Lung (tissue), 12 donors: ENCODE results near the gene KCP. TPM values are rescaled to one million over a fixed set of nuclear protein-coding genes. Genes with fewer than 3 reads are reported as not detected.

Experiments used
- ATAC-seq: fragments of 200-7000 bp; cut with Tn5 transposase; one replicate; pipeline ENCODE4 v1.9.1; 2020; ENCODE audit warnings: moderate number of reproducible peaks; ENCODE audit not compliant: insufficient read depth, low FRiP score
- DNase-seq, 3 donors: peaks; one replicate each; pipeline ENCODE4 v3.0.0-alpha.2; 2013 to 2017
- H3K27ac ChIP-seq, 2 donors: one replicate each; pipeline ENCODE4 v1.5.1; 2013; ENCODE audit warnings: mild to moderate bottlenecking in 2 of 2, moderate library complexity in 2 of 2, control low read depth in 1 of 2, inconsistent platforms in 1 of 2, low read depth in 1 of 2, low read length in 1 of 2
- H3K27me3 ChIP-seq, 3 donors: one replicate each; pipeline ENCODE4 v1.5.1; 2013; ENCODE audit warnings: low read length in 2 of 3; ENCODE audit not compliant: control insufficient read depth in 3 of 3, insufficient read depth in 3 of 3
- H3K36me3 ChIP-seq, 4 donors: one replicate each; pipeline ENCODE4 v1.5.1; 2013; ENCODE audit warnings: low read length in 4 of 4, mild to moderate bottlenecking in 1 of 4, moderate library complexity in 1 of 4; ENCODE audit not compliant: control insufficient read depth in 4 of 4, insufficient read depth in 4 of 4
- H3K4me1 ChIP-seq, 5 donors: one replicate each; pipeline ENCODE4 v1.5.1; 2013; ENCODE audit warnings: low read length in 5 of 5, mild to moderate bottlenecking in 2 of 5, moderate library complexity in 1 of 5; ENCODE audit not compliant: control insufficient read depth in 5 of 5, insufficient read depth in 5 of 5
- H3K4me3 ChIP-seq: one replicate; pipeline ENCODE4 v1.5.1; 2013; ENCODE audit warnings: mild to moderate bottlenecking, control low read depth, moderate library complexity
- H3K9ac ChIP-seq, 2 donors: one replicate each; pipeline ENCODE4 v1.5.1; 2013; ENCODE audit warnings: low read length in 2 of 2, control low read depth in 1 of 2; ENCODE audit not compliant: insufficient read depth in 1 of 2
- H3K9me3 ChIP-seq, 4 donors: one replicate each; pipeline ENCODE4 v1.5.1; 2013; ENCODE audit warnings: low read length in 3 of 4, mild to moderate bottlenecking in 1 of 4, moderate library complexity in 1 of 4; ENCODE audit not compliant: control insufficient read depth in 4 of 4, insufficient read depth in 3 of 4
- CTCF ChIP-seq: IDR thresholded peaks from 2 replicates; pipeline ENCODE4 v1.5.1; 2012; ENCODE audit warnings: mild to moderate bottlenecking; ENCODE audit errors: control extremely low read depth, extremely low read depth
- WGBS, 2 donors: extraction: QIAGEN DNeasy Blood & Tissue Kit; methylation state at CpG; one replicate each; pipeline ENCODE4 v1.1.7; 2013; 5-methylcytosine and 5-hydroxymethylcytosine counted together
- polyA plus RNA-seq, 2 donors: library from polyadenylated mRNA; stranded (reverse); fragments of 200-250 nt; gene quantifications; one replicate each; pipeline ENCODE4 v1.2.1, GENCODE V29; 2013
- total RNA-seq, 2 donors: library from RNA; depleted of rRNA in 1 of 2; stranded (reverse); fragments of >200 nt in 1 of 2; gene quantifications; one replicate each; pipeline ENCODE4 v1.2.1, GENCODE V29; 2014 to 2021
- donor health status: control.
- donor health status: control.
- donor health status: Bipolar disorder and iron deficiency.
- donor health status: healthy.
- donor health status: DM: yes; HTN: yes; CAD: no.

Gene KCP
- total and polyA plus RNA-seq, 4 donors: 0.22 to 3.9 (median 0.56) TPM

DNA sequence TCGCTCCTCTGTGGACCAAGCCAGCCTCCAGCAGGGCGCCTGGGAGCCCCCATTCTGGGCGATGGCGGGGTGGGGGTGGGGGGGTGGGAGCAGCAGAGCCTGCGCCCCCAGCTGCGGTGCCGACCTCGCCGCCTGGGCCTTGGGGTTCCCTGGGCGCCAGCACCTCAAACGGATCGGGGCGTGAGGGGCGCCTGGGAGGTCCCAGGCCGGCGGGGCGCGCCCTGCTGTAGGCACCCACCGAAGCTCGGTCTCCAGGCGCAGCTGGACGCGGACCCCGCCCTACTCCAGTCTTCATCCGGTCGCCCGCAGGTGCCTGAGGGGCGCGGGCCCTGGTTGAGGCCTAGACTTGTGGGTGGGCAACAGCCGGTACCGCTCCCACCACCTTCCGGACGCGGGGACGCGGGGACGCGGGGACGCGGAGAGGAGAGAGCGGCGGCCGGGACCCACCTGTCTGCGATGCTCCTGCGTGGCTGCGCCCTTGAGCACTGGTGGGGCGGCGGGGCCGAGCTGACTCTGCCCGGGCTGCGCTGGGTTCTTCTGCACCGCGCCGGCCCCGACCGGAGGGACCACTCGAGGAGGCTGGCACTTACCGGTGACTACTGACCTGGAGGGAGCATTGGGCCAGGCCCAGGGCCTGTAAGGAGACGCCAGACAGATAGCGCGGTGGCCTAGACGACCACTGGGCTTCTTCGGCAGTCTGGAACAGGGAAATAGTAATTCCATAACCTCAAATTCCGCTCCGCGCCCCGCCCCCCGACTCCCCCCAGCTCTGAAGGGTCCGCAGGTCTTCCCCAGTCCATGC is 5.5 kb upstream of the KCP start:
- peaks cover 0 to 14% (median 0%) of the 10 kb centered on the region in 4 donors for H3K9me3 ChIP-seq
- no peak for TF ChIP-seq CTCF
- peaks cover 5 to 41% (median 27%) of the 10 kb centered on the region in 3 donors for H3K27me3 ChIP-seq
- ATAC-seq (no peak), DNase-seq (no peak)
- H3K36me3 ChIP-seq: no peaks in the 10 kb centered on the region
- H3K9ac ChIP-seq: no peak overlapping the region
- H3K27ac ChIP-seq: no peak overlapping the region
- H3K4me1 ChIP-seq: peaks cover 0 to 18% (median under 1%) of the 10 kb centered on the region in 5 donors
- no peak overlapping the region for H3K4me3 ChIP-seq
- WGBS, 2 donors: 24 to 31% methylated on average over 59 to 69 of the region's 69 CpGs

GRCh38 chr7:128915271-128915819 is 4.8 kb upstream of the KCP start:
- Histone ChIP-seq H3K9ac (no peak overlapping the region), H3K27me3 (peaks cover 5 to 41% (median 21%) of the 10 kb centered on the region in 3 donors), H3K4me1 (peaks cover 0 to 20% (median 2%) of the 10 kb centered on the region in 5 donors), H3K27ac (no peak overlapping the region), H3K9me3 (peaks cover 0 to 14% (median 0%) of the 10 kb centered on the region in 4 donors), H3K4me3 (no peak overlapping the region), H3K36me3 (no peaks in the 10 kb centered on the region)
- no peak for ATAC-seq
- 2 to 4% methylated on average over 27 to 34 of the region's 34 CpGs for WGBS, 2 donors
- DNase-seq: no peak
- TF ChIP-seq CTCF: no peak

GRCh38 chr7:128914566-128915151 is 4.2 kb upstream of the KCP start:
- peaks cover 0 to 14% (median 0%) of the 10 kb centered on the region in 4 donors for H3K9me3 ChIP-seq
- TF ChIP-seq CTCF: no peak
- H3K36me3 ChIP-seq: no peaks in the 10 kb centered on the region
- H3K4me1 ChIP-seq: peaks cover 0 to 26% (median 2%) of the 10 kb centered on the region in 5 donors
- peaks cover 5 to 41% (median 21%) of the 10 kb centered on the region in 3 donors for H3K27me3 ChIP-seq
- no peak overlapping the region for H3K27ac ChIP-seq
- no peak overlapping the region for H3K9ac ChIP-seq
- DNase-seq (no peak), ATAC-seq (no peak)
- H3K4me3 ChIP-seq: no peak overlapping the region
- 42% methylated on average over 7 to 11 of the region's 11 CpGs for WGBS, 2 donors
